Kidney epithelial cell (primary cell): ENCODE data around the gene TMEM181. TPM values are rescaled to one million over a fixed set of nuclear protein-coding genes. Genes with fewer than 3 reads are reported as not detected.
A peak's percentile ranks its signal among the peaks of the same experiment; 100 is the strongest.

Source experiments
- DNase-seq: peaks from one replicate; pipeline ENCODE4 v3.0.0-alpha.2; 2010; ENCODE audit warnings: low read depth
- H3K27me3 ChIP-seq: 2 replicates; pipeline ENCODE4 v1.6.0; 2011; ENCODE audit warnings: low read length; ENCODE audit not compliant: control insufficient read depth, insufficient read depth
- H3K36me3 ChIP-seq: 2 replicates; pipeline ENCODE4 v1.5.1; 2011; ENCODE audit warnings: low read length; ENCODE audit not compliant: control insufficient read depth, insufficient read depth
- H3K4me3 ChIP-seq: 2 replicates; pipeline ENCODE4 v1.5.1; 2011; ENCODE audit warnings: low read depth, mild to moderate bottlenecking, control low read depth, low read length
- total RNA-seq: library from RNA; depleted of rRNA; stranded (reverse); fragments of >200 nt; gene quantifications from 2 replicates; pipeline ENCODE4 v1.2.3, GENCODE V29; 2015
- TF ChIP-seq, protein P1 (sequence below): IDR thresholded peaks from 2 replicates; pipeline ENCODE4 v1.5.1; 2011; ENCODE audit warnings: mild to moderate bottlenecking, moderate library complexity, low read length, control low read depth, inconsistent platforms; ENCODE audit not compliant: insufficient read depth, poor library complexity, severe bottlenecking

The TMEM181 gene
- total RNA-seq, 1 donor from 2014 or later, result 22.1 TPM

DNA sequence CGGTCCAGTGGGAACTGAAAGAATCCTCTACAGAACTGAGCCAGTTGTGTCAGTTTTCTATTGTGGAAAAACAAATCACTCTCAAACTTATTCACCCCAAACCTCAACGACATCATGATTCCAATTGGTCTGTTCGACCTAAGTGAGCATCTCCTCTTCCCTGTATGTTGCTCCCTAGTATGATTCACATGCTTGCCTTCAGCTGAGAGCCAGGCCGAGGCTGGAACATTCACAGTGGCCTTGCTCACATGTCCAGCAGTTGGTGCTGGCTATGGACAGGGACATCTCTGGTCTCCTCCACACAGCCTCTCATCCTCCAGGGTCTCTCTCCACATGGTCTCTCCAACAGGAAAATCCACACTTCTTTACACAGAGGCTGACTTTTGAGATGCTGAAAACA is 28.3 kb upstream of the TMEM181 start:
- Histone ChIP-seq H3K27me3 (peaks cover 2% of the 10 kb centered on the region), H3K4me3 (no peak overlapping the region), H3K36me3 (no peaks in the 10 kb centered on the region)
- TF ChIP-seq, protein P1, sequence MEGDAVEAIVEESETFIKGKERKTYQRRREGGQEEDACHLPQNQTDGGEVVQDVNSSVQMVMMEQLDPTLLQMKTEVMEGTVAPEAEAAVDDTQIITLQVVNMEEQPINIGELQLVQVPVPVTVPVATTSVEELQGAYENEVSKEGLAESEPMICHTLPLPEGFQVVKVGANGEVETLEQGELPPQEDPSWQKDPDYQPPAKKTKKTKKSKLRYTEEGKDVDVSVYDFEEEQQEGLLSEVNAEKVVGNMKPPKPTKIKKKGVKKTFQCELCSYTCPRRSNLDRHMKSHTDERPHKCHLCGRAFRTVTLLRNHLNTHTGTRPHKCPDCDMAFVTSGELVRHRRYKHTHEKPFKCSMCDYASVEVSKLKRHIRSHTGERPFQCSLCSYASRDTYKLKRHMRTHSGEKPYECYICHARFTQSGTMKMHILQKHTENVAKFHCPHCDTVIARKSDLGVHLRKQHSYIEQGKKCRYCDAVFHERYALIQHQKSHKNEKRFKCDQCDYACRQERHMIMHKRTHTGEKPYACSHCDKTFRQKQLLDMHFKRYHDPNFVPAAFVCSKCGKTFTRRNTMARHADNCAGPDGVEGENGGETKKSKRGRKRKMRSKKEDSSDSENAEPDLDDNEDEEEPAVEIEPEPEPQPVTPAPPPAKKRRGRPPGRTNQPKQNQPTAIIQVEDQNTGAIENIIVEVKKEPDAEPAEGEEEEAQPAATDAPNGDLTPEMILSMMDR, result no peak
- no peak for DNase-seq

DNA sequence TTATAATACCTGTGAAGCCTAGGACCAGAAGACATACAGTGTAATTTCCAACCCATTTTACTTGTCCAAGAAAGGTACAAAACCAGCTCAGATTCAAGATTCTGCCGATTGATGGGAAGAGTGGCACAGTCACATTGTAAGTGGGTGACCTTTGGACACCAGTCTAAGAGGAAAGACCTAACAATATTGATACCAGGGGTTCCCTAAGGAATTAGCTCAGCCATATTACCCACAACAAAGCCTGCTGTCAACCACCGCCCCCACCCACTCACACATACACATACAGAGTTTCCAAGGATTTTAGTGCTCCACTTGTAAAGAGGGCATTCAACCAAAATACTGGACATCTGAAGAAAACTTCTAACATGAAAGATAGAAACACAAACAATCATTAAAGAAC is 27.9 kb upstream of the TMEM181 start:
- TF ChIP-seq, protein P1, result no peak
- H3K36me3 ChIP-seq, result no peaks in the 10 kb centered on the region
- DNase-seq, result no peak
- H3K27me3 ChIP-seq, result peaks cover 3% of the 10 kb centered on the region
- no peak overlapping the region for H3K4me3 ChIP-seq

DNA sequence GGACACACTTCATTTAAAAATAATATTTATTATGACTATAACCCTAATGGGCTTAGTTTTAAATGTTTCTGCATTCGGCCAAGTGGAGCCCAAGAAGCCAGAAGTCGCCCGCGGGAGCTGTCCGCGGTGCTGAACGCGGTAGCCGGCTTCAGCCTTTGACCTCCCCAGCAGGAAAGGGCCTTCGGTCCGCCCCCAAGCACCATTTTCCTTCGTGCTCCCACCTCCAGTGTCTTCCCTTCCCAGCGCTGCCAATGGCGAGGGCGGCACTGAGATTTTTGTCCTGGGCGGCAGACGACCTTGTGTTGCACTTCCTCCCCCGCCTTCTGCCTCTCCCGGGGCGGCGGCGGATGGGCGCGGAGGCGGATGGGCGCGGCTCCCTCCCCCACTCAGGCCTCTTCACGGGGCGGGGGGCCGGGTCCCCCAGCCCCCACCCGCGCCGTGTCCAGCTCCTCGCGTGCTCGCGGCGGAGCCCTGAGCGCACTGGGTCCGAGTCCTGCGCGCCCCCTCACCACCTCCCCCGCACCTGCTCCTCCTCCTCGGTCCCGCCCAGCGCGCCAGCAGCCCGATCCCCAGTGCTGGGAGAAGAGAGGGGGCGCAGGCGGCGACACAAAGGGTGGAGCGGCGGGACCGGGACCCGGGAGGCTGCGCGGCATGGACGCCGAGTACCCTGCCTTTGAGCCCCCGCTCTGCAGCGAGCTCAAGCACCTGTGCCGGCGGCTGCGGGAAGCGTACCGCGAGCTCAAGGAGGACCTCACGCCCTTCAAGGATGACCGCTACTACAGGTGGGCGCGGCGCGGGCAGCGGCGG is 23.6 kb upstream of the TMEM181 start:
- H3K27me3 ChIP-seq, result peaks cover 6% of the 10 kb centered on the region
- no peak for DNase-seq

DNA sequence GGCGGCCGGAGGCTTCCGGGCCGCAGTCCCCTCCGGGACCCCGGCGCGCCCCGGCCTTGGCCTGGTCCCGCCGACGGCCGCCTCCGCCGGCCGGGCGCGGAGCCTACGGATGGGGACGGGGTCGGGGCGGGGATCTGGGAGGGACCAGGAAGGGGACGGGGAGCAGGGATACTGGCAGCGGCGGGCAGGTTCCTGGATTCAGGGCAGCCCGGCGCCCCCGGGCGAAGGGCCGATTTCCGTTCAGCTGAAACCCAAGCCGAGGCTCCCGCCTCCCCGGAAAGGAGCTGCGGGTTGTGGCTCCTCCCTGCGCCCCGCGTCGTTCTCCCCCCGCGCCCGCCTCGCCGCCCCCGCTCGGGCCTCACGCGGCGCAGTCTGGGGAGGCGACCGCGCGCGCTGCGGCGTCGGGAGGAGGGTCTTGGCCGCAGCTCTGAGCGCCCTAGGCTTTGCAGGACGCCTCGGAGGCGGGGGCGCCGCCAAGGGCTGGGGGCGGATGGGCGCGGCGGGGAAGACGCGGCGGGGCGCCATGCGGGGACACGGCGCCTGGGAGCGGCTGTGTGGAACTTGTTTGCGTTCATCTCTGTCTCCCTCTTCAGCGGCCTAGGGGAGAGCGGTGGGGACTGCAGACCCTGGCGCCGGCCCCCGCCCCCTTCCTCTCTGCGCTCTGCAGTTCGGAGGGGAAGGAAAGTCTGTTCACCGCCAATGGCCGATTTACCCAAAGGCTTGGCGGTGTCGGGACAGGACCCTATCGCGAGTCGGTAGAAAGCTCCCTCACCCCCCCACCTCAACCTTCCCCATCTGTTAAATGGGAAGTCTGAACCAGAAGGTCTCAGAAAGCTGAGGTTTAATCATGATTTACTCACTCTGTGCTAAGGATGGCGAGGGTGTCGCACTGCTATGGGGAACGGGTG is 22.7 kb upstream of the TMEM181 start:
- peak overlapping the region; percentile 64 for H3K4me3 ChIP-seq
- peaks cover 6% of the 10 kb centered on the region for H3K27me3 ChIP-seq
- H3K36me3 ChIP-seq, result no peaks in the 10 kb centered on the region
- TF ChIP-seq, protein P1, result no peak
- DNase-seq, result no peak

More for the DNA sequence above, 23.6 kb upstream of the TMEM181 start:
- TF ChIP-seq, protein P1, result no peak
- Histone ChIP-seq H3K4me3 (peak overlapping the region; percentile 64), H3K36me3 (no peaks in the 10 kb centered on the region)

DNA sequence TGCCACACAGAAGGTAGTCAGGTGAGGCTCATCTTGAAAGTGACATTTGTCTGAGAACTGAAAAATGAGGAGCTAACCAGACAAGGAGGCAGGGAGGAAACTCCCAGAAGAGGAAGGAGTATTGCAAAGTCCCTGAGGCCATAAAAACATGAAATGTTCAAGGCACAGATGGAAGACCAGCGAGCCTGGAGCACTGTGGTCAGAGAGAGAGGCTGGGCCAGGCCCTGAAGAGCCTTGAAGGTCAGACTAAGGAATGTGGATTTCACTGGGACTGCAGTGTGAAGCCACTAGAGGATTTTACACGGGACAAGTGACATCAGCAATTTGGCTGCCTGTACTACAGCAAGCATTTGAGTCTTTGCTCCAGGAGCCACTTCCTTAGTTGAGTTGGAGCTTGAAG is 21.1 kb upstream of the TMEM181 start:
- TF ChIP-seq, protein P1, result no peak
- H3K36me3 ChIP-seq, result no peaks in the 10 kb centered on the region
- DNase-seq, result no peak
- H3K4me3 ChIP-seq, result no peak overlapping the region
- peaks cover 6% of the 10 kb centered on the region for H3K27me3 ChIP-seq
